ENCODE results near the gene LRRC8E.

GRCh38 chr19:7925171-7925851, 37.0 kb downstream of the LRRC8E start:
- TF ChIP-seq POLR2A (IDR thresholded peaks at IDR 0.05; ENCODE audit: low read depth, low read length) = no peak
- no peak for TF ChIP-seq POLR2AphosphoS5 (IDR thresholded peaks at IDR 0.05; ENCODE audit: low read depth, low read length)
- no peak for TF ChIP-seq TAF1 (IDR thresholded peaks at IDR 0.05; ENCODE audit: borderline replicate concordance, low read depth, low read length)
